NOMO-1 (cell line): ENCODE measurements around the gene CYP27C1.
"Not testable (repeated sequence)": the region's sequence is repeated elsewhere in the genome, so short reads cannot be mapped to it uniquely, and the experiment has no call there.

Experiments
- DNase-seq, 2 experiments: peaks; one replicate each; lab custom pipeline; 2025; ENCODE audit not compliant: unreplicated experiment in 2 of 2; lab: John Stamatoyannopoulos, UW

Gene CYP27C1, protein sequence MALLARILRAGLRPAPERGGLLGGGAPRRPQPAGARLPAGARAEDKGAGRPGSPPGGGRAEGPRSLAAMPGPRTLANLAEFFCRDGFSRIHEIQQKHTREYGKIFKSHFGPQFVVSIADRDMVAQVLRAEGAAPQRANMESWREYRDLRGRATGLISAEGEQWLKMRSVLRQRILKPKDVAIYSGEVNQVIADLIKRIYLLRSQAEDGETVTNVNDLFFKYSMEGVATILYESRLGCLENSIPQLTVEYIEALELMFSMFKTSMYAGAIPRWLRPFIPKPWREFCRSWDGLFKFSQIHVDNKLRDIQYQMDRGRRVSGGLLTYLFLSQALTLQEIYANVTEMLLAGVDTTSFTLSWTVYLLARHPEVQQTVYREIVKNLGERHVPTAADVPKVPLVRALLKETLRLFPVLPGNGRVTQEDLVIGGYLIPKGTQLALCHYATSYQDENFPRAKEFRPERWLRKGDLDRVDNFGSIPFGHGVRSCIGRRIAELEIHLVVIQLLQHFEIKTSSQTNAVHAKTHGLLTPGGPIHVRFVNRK

DNA sequence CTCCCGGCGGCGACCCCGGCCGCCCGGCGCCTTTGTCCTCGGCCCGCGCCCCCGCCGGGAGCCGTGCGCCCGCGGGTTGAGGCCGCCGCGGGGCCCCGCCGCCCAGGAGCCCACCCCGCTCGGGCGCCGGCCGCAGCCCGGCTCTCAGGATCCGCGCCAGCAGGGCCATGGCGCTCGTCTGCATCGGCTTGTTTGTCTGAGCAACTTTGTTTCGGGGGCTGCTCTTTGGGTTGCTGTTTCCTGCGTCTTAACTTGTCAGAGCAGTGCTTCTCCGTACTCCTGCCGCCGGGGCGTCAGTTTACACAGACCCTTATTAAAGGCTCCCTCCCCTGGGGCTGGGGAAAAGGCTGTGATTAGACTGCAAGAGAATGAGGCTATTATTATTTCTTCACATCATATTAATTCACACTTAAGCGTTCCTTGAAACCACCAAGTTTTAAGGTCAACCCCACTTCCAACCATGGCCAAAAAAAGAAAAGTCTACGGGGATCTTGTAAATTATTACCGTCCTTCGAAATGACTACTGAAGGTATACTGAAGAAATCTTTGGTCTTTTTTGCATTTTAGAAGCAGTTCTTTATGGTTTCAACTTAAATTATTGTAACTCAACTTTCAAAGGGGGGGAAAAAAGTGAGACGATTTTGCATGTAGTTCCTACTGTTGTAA lies at the start of gene CYP27C1:
TSS of gene CYP27C1 (minus strand) at position 198 of the 666 bp plus-strand sequence. CDS start at position 169, 29 bp downstream.
- DNase-seq = no peak

DNA sequence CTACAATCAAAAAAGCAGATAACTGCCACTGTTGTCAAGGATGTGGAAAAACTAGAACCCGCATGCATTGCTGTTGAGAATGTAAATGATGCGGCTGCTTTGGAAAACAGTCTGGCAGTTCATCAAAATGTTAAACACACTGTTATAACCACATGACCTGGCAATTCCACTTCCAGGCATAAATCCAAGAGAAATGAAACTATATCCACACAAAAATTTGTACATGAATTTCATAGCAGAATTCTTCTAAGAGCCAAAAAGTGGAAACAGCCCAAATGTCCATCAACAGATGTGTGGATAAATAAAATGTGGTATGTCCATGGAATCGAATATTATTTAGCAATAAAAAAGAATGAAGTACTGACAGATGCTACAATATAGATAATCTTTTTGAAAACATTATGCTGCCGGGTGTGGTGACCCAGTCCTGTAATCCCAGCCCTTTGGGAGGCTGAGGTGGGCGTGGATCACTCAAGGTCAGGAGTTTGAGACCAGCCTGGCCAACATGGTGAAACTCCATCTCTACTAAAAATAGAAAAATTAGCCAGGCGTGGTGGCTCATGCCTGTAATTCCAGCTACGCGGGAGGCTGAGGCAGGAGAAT lies 41.8 kb upstream of the CYP27C1 start:
- no peak for DNase-seq

DNA sequence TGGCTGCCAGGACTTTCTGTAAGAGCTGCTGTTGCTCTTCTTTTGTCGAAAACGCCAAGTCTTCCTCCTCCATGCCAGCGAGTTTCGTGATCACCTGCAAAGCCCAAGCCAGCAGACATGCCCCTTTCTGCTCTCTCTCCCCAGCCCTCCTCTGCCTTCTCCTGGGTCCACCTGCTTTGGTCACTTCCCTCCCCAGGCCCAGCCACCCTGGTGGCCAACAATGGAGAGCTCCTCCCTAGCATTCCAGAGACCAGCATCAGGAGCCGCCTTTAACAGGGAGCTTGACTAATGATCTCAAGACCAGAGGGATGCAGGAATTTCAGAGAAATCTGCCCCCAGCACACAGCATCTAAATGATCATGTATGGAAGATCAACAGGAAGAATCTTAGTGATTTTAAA lies 39.3 kb upstream of the CYP27C1 start:
- DNase-seq = no peak

DNA sequence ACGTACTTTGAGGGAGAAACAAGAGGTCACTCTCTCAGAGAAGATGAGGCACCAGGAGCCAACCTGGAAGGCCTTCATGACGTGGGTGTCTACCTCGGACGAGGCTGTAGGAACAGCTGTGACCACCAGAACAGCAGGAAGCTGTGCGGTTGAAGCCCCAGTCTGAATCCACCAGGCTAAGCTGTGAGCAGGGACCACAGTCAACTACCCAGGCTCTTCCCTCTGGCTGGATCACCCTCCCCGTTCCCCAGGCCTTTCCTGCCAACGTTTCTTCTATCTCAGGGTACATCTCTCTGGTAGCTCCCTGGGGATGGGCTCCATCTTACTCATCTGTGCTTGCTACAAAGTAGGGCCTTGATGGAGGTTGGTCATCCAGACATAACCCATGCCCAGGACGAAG lies 36.8 kb upstream of the CYP27C1 start:
- no peak for DNase-seq

DNA sequence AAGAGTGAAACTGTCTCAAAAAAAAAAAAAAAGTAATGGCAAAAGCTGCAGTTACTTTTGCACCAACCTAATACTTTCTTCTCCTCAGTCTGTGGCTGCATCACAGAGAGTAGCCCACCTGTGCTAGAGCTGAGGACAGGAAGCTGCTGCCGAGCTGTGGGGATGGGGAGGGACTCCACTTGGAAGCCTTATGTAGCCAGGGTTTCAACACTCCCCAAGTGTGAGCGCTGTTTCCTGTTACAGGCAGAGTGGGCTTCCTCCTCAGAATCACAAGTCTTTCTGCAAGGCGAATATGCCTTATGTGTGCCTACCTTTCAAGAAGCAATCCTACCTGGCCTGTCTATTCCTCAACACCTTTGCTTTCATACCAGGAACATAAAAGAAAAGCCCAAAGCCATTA lies 36.3 kb upstream of the CYP27C1 start:
- no peak for DNase-seq

DNA sequence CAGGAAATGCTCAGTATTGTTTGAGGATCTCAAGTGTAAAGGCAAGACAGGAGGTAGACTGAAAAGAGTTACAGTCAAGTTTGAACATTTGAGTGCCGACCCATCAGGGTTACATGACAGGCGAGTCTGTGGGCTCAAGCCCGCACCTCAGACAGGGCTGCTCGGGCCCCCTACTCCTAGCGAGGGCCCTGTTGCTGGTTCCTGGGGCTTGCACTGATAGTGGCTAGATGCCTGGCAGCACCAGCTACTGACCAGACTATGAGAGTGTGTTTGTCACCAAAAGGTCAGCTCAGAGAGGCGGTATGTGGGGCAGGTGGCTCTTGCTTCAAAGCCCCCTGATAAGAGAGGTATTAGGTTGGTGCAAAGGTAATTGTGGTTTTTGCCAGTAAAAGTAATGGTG lies 35.6 kb upstream of the CYP27C1 start:
- DNase-seq = no peak

DNA sequence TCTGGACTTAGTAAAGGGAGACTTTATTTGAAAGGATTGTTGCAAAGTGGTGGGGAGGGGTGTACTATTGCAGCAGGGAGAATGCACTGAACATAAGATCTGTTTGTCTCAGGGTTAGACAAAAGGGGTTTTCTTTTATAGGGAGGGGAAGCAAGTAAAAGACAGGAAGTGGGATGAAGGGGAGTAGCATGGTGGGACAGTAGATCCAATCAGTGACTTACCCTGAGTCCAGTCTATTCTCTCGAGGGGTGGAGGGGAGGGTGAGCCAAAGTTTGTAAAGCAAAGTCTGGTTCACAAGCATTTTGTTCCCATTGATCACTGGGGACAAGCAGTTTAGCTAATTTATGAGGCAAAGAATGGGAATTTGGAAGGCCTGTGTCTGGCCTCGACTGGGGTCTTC lies 35.0 kb upstream of the CYP27C1 start:
- DNase-seq = no peak

DNA sequence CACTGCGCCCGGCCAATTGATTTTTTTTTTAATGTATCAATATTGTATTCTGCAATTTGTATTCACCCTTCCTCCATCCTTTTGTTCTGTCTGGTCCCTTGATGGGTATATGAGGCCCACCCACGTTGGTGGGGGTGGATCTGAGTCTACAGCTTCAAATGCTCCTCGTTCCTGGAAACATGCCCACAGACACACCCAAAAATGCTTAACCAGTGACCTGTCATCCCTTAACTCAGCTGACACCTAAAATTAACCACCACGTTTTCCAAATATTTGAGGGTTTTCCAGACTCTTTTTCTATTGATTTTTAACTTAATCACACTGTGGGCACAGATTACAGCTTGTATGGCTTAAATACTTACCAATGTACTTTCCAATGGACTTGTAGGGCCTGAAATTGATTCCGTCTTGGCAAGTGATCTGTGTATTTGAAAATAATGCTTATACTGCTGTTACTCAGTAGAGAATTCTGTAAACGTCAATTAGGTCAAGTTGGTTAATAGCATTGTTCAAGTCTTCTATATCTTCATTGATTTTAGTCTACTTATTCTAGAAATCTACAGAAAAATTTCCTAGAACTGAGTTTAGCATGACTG lies 34.4 kb upstream of the CYP27C1 start:
- DNase-seq = no peak

DNA sequence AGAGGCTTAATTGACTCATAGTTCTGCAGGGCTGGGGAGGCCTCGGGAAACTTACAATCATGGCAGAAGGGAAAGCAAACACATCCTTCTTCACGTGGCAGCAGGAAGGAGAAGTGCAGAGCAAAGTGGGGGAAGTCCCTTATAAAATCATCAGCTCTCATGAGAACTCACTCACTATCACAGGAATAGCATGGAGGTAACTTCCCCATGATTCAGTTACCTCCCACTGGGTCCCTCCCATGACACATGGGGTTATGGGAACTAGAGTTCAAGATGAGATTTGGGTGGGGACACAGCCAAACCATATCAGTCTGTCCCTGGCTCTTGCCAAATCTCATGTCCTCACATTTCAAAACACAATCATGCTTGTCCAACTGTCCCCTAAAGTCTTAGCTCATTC lies 21.1 kb upstream of the CYP27C1 start:
- DNase-seq = not testable (repeated sequence)

DNA sequence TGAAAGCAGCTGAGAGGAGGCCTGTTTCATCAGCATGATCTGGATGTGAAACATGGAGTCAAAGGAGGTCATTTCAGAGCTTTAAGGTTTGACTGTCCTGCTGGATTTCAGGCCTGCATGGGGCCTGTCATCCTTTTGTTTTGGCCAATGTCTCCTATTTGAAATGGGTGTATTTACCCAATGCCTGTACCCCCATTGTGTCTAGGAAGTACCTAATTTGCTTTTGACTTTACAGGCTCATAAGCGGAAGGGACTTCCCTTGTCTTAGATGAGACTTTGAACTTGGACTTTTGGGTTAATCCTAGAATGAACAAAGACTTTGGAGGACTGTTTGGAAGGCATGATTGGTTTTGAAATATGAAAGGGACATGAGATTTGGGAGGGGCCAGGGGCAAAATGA lies 19.3 kb upstream of the CYP27C1 start:
- DNase-seq = no peak

DNA sequence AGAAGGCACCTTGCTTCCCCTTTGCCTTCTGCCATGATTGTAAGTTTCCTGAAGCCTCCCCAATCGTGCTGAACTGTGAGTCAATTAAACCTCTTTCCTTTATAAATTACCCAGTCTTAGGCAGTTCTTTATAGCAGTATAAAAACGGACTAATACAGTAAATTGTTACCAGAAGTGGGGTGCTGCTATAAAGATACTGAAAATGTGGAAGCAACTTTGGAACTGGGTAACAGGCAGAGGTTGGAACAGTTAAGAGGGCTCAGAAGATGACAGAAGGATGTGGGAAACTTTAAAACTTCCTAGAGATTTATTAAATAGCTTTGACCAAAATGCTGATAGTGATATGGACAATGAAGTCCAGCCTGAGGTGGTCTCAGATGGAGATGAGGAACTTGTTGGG lies 17.7 kb upstream of the CYP27C1 start:
- not testable (repeated sequence) for DNase-seq

DNA sequence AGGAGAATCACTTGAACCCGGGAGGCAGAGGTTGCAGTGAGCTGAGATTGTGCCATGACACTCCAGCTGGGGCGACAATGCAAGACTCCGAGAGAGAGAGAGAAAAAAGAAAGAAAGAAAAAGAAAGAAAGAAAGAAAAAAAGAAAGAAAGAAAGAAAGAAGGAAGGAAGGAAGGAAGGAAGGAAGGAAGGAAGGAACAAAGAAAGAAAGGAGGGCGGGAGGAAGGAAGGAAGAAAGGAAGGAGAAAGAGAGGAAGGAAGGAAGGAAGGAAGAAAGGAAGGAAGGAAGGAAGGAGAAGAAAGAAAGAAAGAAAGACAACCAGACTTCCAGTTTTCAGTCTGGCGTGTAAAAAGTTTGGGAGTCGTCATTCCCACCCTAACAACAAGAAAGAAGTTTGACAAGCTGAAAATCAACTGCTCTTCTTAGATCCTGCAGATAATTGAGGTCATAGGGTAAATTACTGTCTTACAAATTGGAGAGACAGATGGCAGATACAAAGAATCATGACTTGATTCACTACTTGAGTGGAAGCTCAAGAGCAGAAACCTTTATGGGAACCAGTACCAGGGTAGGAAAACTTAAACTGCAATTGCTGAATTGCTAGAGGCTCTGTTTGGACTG lies 15.1 kb upstream of the CYP27C1 start:
- DNase-seq = no peak

DNA sequence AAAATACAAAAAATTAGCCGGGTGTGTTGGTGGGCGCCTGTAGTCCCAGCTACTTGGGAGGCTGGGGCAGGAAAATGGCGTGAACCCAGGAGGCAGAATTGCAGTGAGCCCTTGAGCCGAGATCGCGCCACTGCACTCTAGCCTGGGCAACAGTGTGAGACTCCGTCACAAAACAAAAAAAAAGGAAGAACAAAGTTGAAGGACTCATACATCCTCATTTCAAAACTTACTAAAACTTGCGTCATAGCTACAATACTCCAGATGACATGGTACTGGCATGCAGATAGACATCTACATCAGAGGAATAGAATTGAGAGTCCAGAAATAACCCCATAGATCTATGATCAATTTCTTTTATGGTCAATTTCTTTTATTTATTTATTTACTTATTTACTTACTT lies 13.6 kb upstream of the CYP27C1 start:
- DNase-seq = peak; percentile 24 to 37

DNA sequence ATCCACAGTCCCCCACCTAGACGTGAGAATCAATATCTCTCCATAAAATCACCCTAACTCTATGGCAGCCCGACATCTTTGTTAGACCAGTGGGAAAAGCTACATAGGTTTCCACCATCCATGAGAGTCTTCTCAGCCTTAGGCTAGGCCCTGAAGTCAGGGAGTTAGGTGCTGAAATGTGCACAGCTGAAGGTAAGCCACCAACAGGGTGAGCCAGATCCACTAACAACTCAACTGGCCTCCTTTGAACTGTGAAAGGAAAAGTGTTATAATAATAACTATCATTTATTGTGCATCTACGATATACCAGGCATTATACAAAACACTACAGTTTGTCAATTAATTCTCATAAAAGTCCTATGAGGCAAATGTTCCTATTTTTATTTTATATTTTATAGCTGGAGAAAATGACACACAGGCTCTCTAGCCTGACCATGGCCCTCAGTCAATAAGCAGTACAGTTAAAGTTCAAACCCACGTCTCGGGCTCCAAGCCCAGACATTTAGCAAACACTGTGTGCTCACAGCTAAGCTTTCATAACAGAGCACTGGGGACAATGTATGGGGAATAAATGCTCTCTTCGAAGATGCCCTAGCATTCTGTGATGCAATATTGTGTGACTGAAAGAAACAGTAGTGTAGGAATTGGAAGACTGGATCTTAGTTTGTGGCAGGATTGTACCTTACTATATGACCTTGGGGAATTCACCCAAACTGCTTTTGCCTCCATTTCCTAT lies 11.2 kb upstream of the CYP27C1 start:
- DNase-seq = no peak

DNA sequence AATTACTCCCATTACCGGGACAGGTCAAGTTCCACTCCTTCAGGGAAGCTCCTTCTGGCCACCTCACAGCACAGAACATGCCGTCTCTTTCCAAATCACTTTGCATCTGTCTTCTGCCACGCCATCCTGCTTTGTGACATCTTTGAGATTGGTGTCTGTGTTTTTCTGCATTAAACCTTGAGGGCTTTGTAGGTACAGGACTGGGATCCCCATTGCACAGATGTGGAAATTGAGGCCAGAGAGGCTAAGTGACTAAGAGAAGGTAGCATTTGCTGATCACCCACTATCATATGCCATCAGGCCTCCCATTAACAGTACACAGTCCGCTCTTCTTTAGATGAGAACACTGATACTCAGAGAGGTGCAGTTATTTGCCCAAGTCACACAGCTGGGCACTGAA lies 9.5 kb upstream of the CYP27C1 start:
- DNase-seq = no peak

DNA sequence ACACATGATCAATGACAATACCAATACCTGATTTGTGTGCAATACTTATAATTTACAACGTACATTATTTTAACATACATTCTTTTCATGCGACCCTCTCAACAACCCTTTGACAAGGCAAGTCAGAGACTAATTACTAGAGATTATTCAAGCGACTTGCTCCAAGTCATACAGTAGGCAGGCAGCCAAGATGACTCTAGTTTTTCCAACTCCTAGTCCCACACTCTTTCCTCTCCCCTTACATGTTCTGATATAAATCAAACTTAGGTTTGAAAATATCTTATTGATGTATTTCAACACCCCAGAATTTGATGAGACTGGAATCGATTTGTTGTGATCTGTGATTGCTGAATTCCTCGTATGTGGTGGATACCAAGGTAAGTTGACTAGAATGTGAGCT lies 8.0 kb upstream of the CYP27C1 start:
- no peak for DNase-seq

DNA sequence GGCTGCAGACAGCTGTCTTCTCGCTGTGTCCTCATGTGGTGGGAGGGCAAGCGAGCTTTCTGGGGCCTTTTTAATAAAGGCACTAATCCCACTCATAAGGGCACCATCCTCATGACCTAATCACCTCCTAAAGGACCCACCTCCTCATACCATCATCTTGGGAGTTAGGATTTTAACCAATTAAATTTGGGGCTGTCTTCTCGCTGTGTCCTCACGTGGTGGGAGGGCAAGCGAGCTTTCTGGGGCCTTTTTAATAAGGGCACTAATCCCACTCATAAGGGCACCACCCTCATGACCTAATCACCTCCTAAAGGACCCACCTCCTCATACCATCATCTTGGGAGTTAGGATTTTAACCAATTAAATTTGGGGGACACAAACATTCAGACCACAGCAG lies 7.2 kb upstream of the CYP27C1 start:
- not testable (repeated sequence) for DNase-seq

DNA sequence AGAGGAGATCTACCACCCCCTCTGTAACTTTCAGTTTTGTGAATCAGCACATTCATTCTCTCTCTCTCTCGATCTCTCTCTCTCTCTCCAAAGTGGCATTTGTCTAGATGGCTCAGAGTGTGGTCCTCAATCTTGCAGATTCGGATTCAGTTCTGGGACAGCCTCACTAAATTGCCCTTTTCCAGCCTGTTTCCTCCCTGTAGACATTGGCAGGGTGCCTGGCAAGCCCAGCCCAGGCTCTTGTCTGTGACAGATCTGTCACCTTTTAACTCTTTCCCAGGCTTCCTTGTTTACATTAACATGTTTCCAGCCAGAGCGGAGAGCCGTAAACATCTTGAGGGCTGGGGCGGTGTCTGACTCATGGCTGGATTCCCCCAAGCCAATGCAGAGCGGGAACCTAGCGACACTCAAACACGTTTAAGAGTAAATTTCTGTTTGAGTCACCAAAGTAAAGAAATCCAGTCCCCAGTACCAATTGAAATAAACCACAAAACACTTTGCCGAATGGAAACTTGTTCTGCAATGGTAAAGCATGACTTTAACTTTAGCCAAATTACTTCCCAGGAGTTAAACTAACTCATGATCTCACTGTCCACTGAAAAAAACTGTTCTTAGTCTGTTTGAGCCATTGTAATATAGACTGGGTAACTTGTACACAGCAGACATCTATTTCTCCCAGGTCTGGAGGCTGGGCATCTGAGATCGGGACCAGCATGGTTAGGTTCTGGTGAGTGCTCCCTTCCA lies 6.6 kb upstream of the CYP27C1 start:
- no peak for DNase-seq

DNA sequence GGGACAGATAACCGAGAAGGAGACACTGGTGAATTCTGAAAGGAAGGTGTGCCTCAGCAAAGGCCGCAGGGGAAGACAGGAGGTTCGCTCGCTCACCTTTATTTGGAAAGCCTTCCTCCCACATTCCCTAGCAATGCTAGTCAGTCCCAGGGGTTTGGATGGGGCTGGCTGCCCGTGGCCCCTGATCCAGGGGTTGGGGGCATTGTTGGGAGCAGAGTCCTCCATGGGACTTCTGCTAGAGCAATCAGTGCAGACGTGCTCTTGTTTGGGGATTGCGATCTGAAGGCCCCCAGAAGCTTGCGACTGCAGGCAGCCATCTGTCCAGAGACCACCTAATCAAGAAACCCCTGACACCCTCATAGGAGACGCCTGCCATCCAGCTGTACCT lies 6.0 kb upstream of the CYP27C1 start:
- no peak for DNase-seq
